Renal cortex interstitium (tissue), 11 donors: ENCODE results near the gene GTF2H4. TPM values are rescaled to one million over a fixed set of nuclear protein-coding genes. Genes with fewer than 3 reads are reported as not detected.
A peak's percentile ranks its signal among the peaks of the same experiment; 100 is the strongest.

Experiments
- DNase-seq, 11 donors: peaks; one replicate each; pipeline ENCODE4 v3.0.0-alpha.2; 2013; ENCODE audit warnings: low read depth in 9 of 11, low spot score in 4 of 11; ENCODE audit errors: extremely low read depth in 1 of 11
- polyA plus RNA-seq, 3 donors: library from polyadenylated mRNA; unstranded; fragments of 120-200 nt; gene quantifications; one replicate each; pipeline ENCODE4 v1.2.1, GENCODE V29; 2013; ENCODE audit not compliant: insufficient read length in 3 of 3

The GTF2H4 gene
- polyA plus RNA-seq, 3 donors = 41.4 to 54.3 (median 48.3) TPM

DNA sequence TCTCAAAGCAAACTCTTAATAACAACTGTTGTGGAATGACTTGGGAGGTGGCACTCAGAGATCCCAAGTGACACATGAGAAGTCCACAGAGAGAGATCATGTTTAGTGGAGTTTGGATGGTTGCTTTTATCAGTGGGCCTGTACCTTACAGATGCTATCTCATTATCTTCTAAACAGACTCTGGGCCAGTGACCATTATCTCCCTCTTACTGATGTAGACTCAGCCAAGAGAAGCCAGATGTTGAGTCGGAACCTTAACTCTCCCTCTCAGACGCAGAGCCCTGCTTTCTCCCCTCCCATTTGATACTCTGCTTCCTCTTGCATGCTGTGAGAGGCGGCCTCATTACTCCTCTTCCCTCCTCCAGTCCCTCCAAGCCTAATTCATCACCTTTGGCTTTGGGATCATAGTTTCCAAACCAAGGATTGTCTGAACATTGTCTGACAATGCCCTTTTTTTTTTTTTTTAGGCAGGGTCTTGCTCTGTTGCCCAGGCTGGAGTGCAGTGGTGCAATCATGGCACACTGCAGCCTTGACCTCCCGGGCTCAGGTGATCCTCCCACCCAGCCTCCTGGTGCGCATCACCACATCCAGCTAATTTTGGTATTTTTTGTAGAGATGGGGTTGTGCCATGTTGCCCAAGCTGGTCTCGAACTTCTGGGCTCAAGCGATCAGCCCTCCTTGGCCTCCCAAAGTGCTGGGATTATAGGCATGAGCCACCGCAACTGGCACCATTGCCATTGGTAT, 28.2 kb upstream of the GTF2H4 start:
- no peak for DNase-seq

DNA sequence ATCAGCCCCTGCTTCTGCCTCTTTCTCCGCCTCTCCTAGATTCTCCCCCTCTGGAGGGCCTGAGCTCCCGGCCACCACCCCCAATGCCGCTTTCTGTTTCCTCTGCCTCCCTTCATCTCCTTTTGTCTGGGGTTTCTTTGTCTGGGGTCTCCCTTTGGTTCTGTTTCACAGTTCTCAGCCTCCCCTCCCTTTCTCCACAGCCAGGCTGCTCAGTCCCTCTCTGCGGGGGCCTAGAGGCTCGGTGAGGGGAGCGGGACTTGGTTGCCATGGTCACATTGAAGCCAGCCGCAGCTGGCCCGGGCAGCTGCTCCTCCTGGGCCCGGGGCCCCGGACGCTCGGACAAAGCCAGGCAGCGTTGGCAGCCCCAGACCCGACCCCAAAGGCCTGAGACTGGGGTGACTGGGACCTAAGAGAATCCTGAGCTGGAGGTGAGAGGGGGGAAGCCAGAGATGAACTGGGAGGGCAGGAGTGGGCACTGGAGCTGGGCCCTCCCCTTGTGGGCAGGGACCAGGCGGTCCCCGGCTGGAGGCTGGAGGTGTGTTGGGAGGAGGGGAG, 27.2 kb upstream of the GTF2H4 start:
- DNase-seq = peak in 2 of 11 donors; percentile 43 to 48

DNA sequence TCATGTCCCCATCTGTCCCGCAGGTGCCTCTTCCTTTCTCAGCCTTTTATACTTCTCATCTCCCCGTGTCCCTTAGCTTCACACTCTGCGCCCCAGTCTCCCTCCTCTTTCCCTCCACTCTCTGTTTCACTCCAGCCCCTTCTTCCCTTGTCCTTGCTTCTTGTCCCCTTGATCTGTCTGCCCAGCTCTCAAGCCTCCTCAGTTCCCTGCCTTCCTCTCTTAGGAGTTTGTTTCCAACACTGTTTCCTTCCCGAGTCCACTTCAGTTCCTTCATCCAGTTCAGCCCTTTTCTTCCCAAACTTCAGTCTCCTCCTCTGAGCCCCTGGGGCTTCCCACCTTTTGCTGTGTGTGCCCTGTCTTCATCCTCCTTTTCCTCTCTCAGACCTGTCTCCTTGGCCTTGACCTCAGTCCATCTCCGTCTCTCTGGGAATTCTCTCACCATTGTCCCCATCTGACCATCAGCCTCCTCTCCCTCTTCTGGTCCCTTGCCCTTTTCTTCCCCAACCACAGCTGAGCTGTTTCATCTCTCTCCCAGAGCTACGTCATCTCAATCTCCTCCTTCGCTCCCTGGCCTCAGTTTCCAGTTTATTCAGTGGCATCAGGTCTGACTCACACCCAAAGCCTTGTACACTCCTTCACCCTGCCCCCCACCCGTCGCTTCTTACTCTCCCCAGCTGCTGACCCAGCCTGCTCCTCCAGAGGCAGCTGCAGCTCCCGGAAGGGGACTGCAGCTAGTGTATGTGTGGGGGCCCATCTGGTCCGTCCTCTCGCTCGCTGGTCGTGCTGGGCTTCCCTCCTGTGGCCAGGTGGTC, 26.4 kb upstream of the GTF2H4 start:
- DNase-seq = peak in 1 of 11 donors; percentile 25

DNA sequence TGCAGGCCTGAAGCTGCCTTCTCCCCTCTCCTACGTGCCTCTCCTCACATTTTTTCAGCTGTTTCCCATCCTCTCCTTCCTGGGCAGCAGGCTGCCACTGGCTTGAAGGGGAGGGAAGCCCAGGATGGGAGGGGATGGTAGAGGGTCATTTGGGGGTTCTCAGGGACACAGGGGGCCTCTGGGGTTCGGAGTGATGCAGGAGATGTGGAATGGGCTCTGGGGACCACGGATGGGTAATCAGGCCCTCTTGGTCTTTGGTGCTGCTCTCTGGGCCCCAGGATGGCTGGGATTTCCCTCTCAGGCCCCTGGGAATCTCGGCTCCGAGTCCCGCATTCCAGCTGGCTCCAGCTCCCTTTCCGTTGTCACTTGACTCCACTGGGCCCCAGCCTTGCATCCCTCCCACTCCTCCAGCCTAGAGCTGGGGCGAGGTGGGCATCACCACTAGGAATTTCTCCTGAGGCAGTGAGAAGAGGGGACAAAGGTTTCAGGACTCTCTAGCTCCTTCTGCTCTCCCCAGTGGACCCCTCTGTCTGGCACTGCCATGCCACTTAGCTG, 25.7 kb upstream of the GTF2H4 start:
- DNase-seq = peak in 3 of 11 donors; percentile 53 to 76 (median 57)

DNA sequence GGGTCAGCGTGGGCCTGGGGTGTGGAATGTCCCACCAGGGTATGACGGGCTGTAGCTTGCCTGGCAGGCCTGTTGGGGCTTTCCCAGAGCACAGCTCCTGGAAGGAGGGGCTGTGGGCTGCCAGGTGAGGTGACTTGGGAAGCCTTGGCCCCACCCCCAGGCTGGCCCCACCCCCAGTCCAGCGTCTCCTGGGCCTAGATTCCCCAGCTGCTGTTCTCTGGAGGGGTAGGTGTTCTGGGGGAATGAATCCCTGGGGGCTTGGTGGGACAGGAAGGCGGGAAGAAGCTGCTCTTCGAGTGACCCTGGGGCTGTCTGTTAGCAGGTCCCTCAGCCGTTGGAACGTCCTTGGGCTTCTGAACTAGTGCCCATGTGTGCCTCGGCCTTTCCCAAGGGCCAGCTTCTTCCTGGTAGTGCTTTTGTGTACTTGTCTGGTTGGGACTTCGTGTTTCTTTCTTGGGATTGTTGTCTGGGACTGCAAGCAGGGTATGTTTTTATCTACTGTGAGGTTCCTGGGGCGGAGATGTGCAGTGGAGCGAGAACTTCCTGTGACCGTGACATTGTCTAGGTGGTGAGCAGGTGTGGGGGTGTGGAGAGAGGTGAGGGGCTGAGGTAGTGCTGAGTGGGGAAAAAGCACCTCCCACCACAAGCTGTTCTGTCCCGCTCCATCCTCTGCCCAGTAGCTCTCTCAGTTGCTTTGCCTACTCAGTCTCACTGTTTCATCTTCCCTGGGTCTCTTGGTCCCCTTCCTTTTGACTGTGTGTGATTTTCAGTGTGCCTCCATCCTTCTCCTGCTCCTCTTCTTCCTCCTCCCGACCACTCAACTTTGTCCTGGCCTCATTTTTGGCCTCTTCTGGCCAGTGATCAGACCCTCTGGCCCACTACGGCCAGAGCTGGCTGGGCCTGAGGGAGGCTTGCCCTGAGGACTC, 25.0 kb upstream of the GTF2H4 start:
- peak in 3 of 11 donors; percentile 25 to 60 (median 56) for DNase-seq

DNA sequence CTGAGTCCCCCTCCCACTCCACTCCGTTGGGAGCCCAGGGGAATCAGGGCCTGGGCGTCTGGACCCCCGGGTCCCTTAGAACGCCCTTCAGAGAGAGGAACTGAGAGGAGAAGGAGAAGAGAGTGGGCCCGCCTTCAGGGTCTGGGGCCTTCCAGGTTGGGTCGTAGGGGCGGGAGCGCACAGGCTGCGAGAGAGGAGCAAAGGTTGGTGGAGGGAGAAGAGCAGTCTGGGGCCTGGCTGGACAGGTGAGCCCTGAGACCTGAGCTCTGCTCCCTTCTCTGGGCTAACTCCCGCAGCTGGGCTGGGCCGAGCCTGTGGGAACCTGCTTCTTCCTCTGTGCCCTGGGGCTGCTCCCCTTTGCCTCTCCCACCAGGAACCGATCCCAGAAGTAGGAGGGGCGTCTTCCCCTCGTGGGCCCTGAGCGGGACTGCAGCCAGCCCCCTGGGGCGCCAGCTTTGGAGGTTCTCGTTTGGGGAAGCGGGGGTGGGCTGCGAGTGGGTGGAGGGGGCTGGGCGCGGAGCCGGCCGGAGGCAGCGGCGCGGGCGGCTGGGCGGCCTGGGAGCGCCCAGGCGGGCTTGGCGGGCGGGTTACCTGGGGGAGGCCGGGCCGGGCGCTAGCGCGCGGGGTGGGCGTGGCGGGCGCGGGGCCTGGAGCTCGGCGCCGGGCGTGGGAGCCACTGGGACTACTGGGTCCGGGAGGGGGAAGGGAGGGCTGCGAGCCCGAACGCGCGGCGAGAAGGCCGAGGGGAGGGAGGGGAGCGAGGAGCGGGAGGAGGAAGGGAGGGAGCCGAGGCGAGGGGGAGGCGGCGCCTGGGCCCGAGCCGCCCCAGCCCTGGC, 24.1 kb upstream of the GTF2H4 start, which contains the start of gene DDR1:
DDR1 (plus strand) TSS at position 835 of the 836 bp plus-strand sequence. CDS start 4,211 bp downstream, outside the sequence.
- peak in 5 of 11 donors; percentile 44 to 76 (median 73) for DNase-seq

DNA sequence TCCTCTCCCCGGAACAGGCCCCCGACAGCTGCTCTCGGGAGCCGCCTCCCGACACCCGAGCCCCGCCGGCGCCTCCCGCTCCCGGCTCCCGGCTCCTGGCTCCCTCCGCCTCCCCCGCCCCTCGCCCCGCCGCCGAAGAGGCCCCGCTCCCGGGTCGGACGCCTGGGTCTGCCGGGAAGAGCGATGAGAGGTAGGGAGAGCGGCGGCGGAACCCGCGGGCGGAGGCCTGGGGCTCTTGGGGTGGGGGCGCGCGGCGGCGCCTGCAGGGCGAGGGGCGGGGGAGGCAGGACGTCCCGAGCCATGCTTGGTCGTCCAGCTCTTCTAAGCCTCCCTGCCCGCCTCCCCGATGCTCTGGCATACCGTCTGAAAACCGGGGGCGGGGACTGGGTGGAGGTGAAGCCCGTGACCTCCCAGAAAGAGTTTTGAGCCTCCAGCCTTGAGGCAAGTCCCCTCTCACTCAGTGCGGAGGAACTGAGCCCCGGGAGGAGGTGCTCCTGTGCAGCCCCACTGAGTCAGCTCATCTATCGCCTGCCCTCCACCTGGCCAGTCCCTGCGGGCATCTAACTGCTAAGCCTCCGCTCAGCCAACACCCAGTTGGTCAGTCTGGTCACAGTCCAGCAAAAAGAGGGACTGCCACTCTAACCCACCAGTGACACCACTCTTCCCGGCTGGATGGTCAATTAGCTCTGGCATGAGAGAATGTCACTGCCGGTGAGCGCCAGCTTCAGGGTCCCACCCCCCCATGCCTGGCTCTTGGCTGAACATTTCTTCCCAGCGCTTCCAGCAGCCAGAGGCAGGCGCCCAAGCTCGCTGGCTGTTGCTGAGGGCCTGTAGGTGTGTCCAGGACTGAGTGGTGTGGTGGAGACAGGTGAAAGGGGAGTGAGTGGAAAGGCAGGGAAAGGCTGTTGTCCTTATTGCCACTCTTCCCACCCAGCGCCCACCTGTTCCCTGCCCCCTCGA, 23.2 kb upstream of the GTF2H4 start:
- no peak for DNase-seq

DNA sequence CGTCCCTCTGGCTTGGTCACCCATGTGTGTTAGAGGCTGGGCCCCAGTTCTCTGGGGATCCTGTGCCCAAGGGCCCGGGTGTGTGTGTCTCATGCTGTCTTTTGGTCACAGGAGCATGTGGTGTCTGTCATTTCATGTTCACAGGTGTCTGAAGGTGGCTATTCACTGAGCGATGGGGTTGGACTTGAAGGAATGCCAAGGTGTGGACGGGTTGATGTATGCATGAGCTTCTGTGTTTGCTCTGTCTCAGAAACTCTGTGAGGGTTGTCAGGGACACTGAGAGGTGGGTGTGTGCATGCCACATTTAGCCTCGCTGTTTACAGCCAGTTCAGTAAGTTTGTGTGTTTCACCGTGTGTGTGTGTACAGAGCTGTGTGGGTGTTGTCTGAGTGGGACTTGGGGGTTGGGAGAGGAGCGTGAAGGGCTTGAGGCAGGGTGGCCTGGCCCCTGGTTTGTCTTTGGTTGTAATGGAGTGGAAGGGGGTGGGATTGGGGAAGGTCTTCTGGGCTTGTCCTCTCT, 22.5 kb upstream of the GTF2H4 start:
- DNase-seq = peak in 1 of 11 donors; percentile 33

DNA sequence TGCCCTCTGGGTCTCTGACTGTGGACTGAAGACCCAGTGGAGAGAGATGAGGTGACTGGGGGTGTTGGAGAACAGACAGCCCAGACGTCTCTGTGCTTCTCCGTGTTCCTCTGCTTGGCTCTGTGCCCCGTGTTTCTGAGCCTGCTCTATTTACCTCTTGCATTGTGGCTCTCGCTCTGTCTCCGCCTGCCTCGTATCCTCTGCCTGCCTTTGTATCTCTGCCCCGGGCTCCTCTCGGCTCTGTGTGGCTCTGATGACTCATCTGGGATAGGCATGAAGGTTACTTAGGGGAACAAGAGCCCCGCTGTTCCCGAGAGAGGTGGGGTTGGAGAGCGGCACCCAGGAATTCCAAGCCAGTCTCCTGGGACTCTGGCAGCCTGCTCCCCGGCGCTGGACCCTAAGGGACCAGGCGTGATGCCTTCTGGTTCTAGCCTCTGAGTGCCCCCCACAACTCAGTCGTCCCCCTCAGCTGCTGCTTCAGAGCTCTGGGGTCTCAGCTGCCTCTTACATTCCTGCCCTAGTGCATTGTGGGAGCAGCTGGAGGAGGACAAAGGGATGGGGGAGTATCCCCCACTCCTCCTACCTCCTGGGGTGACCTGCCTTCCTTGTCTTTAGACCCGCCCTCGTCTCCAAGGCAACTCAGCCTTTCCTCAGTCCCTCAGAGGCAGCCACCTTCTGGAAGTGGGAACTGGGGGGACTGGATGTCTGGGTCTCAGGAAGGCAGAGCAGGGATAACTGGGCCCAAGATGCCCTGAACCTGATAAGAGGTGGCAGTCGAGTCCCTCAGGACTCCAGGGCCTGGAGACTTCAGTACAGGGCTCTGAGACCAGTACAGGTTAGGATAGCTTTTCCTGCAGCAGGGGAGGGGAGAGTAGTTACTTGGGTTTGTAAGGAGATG, 21.8 kb upstream of the GTF2H4 start:
- peak in 9 of 11 donors; percentile 47 to 85 (median 79) for DNase-seq

DNA sequence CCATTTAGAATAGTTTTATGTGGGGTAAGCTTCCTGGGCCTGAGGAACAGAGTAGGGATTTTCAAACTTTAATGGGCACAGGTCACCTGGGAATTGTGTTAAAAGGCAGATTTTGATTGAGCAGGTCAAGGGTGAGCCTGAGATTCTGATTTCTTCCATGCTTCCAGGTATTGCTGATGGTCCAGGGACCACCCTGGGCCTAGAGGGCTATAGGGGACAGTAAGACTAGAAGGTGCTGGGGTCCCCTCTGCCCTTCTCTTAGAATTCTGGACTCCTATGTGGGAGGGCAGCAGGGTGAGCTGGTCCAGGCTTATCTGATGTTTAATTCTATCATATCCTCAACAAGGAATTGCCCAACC, 21.1 kb upstream of the GTF2H4 start:
- DNase-seq = no peak

DNA sequence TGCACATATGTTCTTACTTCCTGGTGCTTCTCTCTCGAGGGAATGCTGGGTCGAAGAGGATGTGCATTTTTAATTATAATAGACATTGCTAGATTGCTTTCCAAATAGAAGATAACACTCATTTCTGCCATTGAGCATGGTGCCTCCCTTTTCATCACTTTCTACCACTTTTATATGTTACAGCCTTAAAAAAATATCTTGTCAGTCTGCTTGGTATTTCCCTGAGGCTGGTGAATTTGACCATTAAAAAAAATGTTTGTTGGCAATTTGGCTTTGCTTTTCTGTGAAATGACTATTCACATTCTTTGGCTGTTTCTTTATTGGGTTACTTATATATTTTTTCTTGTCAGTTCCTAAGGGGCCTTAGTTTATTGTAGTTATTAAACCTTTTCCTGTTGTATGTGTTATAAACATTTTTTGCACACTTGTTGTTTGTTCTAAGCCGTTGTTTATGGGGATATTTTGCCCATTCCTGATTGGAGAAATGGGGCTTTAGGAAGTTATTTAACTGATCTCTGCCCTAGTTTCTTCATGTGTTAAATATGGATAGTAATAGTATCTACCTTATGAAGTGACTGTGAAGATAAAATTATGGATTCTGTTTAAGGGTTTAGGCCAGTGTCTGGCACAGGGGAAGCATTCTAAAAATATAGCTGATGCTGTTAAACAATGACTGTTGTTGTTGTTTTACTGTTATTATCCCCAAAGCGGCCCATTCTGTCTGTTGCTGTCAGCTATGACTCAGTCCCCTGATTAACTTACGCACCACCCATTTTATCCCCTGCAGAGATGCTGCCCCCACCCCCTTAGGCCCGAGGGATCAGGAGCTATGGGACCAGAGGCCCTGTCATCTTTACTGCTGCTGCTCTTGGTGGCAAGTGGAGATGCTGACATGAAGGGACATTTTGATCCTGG, 19.8 kb upstream of the GTF2H4 start:
- DNase-seq = no peak

DNA sequence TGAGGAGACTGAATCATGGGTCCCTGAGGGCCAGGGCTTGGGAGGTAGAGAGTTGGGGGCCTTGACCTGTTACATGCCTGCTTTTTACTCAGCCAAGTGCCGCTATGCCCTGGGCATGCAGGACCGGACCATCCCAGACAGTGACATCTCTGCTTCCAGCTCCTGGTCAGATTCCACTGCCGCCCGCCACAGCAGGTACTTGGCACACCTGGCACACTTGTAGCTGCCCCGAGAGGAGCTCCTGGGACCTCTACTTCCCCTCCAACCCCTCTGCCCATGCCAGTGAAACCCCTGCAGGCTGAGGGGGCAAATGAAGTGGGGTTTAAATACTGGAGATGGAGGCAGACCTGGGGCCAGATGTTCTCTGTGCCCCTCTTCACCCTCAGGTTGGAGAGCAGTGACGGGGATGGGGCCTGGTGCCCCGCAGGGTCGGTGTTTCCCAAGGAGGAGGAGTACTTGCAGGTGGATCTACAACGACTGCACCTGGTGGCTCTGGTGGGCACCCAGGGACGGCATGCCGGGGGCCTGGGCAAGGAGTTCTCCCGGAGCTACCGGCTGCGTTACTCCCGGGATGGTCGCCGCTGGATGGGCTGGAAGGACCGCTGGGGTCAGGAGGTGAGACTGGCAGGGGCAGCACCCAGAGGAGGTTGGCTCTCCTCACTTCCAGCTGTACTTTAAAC, 19.1 kb upstream of the GTF2H4 start:
- DNase-seq = no peak

DNA sequence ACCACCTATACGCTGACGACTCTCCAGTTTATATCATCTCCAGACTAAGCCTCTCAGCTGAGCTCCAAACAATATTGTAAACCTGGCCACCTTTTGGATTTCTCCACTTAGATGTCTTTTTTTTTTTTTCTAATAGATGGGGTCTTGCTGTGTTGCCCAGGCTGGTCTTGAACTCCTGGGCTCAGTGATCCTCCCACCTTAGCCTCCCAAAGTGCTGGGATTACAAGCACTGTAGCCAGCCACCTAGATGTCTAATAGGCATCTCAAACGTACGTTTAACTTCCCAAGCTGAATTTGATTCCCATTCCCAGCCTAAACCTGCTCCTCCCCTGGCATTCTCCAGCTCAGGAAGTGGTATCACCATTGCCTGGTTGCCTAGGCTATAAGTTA, 18.5 kb upstream of the GTF2H4 start:
- no peak for DNase-seq
